Stimulated activated CD8-positive, alpha-beta memory T cell treated with anti-CD3 and anti-CD28 coated beads, Interleukin-2, amount 100 ng/mL, for 1 hour (primary cell): Measurements from ENCODE around the gene CDC42SE2.
"Not testable (repeated sequence)": the region's sequence is repeated elsewhere in the genome, so short reads cannot be mapped to it uniquely, and the experiment has no call there.

Source experiments
- DNase-seq, 2 donors: peaks; one replicate each; pipeline ENCODE4 v3.0.0-alpha.2; 2020; ENCODE audit warnings: low read depth in 2 of 2

The CDC42SE2 gene

DNA sequence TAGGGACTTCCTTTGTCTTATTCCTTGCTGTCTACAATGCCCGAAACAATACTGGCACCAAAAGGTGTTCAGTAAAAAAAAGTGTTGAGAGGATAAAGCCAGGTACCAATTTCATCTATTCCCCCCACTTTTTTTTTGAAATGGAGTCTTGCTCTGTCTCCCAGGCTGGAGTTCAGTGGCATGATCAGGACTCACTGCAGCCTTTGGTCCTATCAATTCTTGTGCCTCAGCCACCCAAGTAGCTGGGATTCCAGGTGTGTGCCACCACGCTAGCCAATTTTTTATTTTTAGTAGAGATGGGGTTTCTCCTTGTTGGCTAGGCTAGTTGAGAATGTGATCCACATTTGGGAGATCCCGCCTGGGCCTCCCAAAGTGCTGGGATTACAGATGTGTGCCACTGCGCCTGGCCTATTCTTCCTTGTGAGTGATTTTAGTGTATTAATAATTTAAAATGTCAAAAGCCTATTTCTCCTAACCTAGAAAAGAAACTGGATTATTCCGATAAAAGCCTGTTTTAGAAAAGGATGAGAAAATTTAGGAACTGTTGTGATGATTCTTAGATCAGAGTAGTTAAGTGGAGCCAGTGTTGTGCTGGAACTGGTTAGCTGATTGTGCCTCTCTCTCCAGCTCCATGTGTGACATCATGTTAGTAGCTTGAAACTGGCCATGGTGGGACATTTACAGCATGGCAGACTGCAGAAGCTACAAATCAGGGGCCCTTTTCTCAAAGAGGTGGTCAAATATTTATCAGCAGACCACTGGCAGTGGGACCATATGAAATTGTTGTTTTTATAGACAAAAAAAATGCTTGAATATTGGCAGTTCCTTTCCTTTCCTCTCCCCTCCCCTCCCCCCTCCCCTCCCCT is 14.3 kb downstream of the CDC42SE2 start:
- DNase-seq, result no peak

DNA sequence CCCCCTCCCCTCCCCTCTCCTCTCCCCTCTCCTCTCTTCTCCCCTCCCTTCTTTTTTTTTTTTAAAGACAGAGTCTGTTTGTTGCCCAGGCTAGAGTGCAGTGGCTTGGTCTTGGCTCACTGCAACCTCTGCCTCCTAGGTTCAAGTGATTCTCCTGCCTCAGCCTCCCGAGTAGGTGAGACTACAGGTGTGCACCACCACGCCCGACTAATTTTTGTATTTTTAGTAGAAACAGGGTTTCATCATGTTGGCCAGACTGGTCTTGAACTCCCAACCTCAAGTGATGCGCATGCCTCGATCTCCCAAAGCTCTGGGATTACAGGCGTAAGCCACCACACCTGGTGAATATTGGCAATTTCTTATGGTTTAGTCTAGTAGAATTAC is 14.9 kb downstream of the CDC42SE2 start:
- not testable (repeated sequence) for DNase-seq

DNA sequence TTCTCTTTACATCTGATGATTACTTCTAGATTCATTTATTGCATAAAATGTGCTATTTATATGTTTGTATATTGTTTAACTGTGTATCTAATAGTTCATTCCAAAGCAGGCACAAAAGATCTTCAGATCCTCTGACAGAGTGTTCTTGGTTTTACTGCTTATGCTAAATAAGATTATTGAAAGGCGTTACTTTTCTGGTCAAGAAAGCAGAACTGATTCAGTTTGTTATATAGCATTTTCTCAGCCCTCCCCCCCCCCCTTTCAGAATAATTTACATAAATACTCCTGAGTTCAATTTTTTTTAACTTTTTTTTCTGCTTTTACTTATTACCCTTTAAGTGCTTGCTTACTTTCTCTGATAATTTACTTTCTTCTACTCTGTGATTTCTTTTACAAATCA is 15.4 kb downstream of the CDC42SE2 start:
- DNase-seq, result no peak

DNA sequence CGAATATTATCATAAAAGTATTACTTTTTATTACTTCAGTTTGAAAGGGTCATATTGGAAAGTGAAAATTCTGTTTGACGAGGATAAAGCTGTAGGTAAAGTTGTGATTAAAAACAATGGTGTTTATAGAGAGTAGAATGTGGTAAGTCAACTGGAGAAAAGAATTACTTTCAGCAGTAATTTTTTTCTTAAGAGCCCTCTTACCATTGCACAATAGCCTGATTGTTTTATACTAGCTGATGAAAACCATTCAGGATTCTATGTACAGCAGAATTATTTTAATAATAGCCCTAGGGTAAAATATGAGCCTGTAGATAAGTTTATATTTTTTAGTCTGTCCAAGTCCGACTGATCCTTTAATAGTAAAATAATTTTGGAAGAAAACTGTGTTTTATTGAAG is 16.6 kb downstream of the CDC42SE2 start:
- DNase-seq, result no peak

DNA sequence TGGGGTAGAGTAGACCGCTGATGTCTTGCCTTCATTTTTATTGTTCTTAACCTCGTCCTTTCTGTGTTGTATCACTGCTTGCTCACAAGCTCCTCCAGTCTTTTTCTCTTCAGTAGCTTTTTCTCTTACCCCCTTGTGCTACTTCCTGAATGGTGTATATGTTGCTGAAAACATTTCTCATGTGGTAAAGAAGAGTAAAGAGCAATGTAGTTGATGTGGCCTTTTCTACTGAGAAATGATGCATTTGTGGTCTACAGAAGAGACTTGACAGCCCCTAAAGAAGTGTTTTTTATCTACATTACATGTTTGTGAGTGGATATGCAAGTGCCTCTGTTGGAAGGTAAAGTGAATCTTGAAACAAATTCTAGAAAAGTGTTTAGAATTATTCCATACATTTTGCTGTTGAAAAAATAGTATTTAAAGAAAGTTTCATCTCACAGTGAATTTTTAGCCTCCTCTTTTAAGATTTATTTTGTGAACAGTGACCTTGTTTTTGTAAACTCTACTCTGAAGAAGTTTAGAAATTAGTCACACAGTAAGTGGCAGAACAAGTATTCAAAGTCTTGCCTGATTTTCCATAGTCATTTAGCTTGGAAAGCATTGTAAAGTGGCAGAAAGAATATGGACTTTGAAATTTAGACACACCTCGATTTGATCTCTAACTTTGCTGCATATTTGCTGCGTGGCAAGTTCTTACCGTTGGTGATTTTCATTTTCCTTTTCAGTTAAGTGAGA is 17.4 kb downstream of the CDC42SE2 start:
- DNase-seq, result no peak

DNA sequence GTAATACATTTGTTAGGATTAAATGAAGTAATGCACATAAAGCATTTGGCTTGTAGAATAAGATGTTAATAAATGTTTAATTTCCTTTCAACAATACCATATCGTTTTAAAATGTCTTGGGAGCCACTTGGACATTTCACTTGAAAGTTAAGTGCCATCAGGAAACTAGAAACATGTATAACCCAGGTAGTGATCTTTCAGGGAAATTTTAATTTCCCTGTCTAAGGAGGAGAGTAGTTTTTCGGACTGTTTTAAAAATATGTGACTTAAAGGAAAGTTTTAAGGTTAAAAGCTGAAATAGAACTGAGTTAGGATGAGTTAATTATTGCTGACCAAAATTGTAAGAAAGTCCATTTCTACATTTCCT is 18.0 kb downstream of the CDC42SE2 start:
- DNase-seq, result no peak

DNA sequence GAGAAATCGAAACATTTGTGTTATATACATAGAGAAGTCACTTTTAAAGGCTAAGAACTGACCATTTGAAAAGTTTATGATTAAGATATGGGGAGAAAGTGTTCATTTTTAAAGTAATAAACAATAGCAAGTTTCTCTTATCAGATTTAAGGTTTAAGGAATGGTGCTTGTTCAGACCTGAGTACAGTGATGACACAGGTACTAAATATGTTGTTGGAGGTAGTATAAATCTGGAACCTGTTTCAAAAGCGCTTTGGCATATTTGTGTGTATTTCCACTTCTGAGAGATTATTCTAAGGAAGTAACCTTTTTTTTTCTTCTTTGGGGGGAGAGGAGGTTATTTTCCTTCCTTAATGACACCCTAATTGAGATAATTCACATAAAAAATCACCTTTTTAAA is 18.4 kb downstream of the CDC42SE2 start:
- DNase-seq, result no peak

DNA sequence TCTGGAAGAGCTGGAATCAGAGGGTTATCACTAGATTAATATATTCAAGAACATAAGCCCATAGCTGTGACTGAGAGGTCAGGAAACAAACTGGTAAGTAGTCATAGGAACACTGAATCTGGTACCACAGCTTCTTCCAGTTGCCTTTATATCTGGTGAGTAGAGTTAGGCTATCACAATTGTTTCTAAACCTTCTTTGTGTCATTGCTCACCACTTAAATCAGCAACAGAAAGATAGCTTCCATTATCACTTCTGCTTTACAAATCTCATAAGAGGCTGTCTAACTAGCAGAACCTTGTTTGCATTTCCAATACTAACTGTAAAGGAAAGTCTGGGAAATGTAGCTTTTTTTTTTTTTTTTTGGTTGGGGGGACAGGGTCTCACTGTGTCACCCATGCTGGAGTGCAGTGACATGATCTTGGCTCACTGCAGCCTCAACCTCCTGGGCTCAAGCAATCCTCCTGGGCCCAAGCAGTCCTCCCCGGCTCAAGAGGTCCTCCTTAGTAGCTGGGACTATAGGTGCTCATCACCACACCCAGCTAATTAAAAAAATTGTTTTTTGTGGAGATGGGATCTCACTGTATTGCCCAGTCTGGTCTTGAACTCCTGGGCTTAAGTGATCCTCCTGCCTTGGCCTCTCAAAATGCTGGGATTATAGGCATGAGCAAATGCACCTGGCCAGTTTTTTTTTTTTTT is 22.0 kb downstream of the CDC42SE2 start:
- no peak for DNase-seq

DNA sequence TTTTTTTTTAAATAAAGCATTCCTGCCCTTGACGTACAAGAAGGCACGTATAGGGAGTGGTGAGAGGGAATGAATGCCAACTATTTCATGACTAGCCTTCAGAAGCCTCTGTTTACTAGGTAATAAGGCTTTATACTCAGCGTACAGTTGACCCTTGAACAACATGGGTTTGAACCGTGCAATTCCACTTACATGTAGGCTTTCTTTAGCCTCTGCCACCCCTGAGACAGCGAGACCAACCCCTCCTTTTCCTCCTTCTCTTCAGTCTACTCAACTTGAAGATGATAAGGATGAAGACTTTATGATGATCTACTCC is 22.5 kb downstream of the CDC42SE2 start:
- no peak for DNase-seq

DNA sequence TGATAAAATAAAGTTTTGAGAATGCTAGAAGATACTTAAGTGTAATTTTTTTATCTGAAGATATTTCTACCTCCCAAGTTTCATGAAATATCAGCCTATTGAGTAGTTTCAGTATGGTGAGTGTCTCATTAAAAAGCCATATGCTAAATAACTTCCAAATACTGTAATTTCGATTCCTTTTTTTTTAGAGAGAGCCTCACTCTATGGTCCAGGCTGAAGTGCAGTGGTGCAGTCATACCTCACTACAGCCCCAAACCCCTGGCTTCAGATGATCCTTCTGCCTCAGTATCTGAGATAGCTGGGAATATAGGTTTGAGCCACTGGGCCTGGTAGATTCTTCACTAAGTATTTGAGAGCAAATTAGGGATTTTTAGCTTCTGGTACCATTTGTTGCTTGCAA is 24.5 kb downstream of the CDC42SE2 start:
- no peak for DNase-seq

DNA sequence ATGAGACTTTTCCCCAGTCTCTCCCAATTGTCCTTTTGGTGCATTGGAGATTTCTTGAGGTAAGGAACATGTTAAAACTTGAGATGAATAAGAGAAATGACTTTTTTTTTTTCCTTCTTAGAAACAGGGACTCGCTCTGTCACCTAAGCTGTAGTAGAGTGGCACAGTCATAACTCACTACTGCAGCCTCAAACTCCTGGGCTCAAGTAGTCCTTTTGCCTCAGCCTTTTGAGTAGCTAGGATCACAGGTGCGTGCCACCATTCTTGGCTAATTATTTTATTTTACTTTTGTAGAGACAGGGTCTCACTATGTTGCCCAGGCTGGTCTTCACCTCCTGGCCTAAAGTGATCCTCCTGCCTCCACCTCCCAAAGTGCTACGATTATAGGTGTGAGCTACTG is 25.9 kb downstream of the CDC42SE2 start:
- no peak for DNase-seq

DNA sequence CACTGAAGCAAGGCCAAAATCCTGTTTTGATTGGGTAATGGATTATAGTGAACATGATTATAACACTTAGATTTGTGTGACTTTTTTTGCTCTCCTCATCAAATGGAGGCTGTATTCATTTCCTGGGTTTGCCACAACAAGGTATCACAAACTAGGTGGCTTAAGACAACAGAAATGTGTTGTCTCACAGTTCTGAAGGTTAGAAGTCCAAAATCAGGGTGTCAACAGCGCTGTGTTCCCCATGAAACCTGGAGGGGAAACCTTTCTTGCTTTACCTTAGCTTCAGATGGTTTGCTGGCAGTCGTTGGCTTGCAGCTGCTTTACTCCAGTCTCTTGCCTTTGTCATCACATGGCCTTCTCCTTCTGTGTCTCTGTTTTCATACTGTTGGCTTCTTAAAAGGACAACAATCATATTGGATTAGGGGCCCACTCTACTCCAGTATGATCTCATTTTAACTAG is 32.4 kb downstream of the CDC42SE2 start:
- no peak for DNase-seq

DNA sequence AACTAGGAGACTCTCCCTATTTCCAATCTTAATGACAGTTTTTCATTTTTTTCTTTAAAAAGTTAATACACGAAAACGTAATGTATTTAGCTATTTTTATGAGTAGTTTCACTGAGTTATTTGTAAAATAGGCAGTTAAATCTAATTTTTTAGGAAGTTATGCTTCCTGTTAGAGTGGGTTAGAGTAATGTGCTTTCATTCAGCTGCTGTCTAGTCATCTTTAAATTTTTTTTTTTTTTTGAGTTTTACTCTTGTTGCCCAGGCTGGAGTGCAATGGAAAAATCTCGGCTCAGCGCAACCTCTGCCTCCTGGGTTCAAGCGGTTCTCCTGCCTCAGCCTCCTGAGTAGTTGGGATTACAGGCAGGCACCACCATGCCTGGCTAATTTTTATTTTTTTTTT is 34.0 kb downstream of the CDC42SE2 start:
- no peak for DNase-seq

DNA sequence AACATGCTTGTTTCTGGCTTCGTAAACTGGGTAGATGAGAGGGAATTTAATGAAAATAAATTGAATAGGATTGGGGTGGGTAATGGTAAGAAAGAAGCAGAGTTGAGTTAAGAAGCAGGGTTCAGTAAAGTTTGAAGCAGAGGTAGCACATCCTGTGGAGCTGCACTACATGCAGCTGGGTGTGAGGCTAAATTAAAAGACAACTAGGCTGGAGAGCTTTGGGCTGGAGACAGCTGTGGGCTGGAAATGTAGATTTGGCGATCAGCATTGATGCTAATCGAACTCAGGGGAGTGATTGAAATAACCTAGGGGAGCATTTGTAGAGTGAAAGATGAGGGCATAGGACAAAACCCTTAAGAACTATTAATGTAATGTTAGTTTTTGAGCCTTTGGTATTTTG is 35.6 kb downstream of the CDC42SE2 start:
- DNase-seq, result no peak

DNA sequence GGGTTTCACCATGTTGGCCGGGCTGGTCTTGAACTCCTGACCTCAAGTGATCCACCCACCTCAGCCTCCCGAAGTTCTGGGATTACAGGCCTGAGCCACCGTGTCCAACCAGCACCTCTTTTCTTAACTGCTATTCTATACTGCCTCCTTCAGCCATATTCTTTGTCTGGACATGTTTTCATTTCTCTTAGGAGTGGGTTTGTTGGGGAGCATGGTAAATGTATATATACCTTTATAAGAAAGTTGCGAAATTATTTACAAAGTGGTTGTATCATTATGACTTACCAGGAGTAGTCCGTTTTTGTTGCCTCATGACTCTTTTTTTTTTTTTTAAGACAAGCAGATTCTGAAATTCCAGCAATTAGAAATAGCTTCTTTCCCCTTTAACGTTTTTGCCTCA is 38.7 kb downstream of the CDC42SE2 start:
- DNase-seq, result no peak

DNA sequence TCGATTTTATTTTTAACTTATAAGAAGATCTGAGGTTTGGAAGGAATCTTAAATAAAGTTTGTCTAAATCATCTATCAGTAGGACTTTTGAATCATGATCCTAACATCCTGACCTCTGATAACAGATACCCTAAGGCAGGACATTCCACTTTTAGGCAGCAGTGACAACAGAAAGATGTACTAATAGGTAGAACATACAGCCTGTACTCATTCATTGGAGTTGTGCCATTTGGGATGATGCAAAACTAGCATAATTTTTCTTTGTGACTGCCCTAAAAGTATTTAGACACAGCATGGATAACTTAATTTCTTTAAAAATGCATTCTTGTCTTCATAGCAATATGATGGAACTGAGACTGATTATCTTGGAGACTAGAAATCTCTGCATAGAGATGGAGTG is 39.7 kb downstream of the CDC42SE2 start:
- DNase-seq, result no peak

DNA sequence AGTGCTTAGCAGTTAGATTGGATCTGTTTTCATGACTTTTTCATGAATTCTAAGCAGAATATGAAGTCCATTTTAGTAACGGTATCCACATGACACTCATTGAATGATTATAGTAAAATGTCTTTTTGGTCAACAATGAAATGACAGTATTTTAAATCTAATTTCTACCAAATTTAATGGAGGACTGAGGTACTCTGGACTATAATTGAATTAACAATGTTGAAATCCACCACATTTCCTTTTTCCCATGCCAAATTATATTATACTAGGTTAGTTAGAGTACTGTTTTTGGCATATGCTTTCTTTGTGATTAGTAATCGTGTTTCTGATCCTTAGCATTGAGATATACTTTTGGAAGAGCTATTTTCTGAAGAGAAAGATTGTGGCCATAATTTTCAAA is 40.6 kb downstream of the CDC42SE2 start:
- DNase-seq, result no peak

DNA sequence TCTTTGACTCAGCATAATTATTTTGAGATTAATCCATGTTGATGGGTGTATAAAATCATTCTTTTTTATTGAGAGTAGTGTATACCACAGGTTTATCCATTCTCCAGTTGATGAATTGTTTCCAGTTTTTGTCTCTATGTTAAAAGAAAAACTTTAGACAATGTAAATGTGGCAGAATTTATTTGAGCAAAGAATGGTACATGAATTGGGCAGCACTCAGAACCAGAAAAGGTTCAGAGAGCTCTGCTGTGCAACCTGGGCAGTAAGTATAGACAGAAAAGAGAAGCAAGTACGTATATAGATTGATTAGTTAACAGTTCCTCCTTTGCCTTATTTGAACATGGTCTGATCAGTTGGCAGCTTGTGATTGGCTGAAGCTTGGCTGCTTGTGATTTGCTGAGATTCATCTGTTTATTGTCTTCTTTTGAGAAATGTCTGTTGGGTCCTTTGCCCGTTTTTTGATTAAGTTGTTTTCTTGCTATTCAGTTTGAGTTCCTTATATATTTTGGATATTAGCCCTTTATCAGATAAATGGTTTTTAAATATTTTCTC is 41.4 kb downstream of the CDC42SE2 start:
- DNase-seq, result no peak

DNA sequence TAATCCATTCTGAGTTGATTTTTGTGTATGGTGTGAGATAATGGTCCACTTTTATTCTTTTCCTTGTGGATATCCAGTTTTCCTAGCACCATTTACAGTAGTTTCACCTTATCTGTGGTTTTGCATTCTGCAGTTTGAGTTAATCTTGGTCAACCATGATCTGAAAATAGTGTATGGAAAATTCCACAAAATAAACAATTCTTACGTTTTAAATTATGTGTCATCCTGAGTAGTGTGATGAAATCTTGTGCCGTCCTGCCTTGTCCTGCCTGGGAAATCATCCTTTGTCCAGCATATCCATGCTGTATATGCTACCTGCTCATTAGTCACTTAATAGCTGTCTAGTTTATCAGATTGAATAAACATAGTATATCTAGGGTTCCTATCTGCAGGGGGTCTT is 42.1 kb downstream of the CDC42SE2 start:
- no peak for DNase-seq

DNA sequence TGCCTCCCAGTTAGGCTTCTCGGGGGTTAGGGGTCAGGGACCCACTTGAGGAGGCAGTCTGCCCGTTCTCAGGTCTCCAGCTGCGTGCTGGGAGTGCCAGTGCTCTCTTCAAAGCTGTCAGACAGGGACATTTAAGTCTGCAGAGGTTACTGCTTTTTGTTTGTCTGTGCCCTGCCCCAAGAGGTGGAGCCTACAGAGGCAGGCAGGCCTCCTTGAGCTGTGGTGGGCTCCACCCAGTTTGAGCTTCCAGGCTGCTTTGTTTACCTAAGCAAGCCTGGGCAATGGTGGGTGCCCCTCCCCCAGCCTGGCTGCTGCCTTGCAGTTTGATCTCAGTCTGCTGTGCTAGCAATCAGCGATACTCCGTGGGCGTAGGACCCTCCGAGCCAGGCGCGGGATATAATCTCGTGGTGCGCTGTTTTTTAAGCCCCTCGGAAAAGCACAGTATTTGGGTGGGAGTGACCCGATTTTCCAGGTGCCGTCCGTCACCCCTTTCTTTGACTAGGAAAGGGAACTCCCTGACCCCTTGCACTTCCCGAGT is 48.5 kb downstream of the CDC42SE2 start:
- not testable (repeated sequence) for DNase-seq

DNA sequence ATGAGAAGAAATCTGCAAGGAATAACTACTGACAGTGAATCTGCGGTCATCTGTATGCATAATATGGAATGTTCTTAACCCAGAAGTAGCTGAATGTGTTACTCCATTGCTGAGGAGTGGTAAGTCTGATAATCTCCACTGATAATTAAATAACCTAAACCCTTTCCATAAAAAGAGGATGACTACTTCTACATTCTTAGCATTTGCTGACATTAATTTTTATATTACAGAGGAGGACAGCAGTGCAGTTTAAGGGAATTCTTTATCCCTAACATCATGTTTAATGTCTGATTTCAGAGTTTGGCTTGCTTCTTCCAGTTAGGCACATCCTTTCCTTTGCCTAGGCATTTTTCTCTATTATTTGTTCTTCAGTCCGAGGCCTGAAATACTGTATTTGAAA is 52.2 kb downstream of the CDC42SE2 start:
- DNase-seq, result no peak

DNA sequence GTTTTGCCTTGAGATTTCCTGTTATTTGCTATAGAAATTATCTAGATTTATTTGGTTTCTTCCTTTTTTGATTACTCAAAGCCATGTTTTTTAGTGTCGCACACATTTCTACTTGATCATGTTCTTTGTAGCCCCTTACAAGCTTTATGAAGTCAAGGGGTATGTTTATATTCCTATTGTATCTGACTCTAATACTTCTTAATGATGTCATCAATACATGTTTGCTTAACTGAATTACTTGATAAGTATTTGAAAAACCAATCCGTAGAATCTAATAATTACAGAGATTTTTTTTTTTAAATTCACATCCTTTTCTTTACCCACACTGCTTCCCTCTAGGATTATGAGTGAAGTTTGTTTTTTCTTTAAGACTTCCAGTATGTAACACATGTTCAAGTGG is 53.0 kb downstream of the CDC42SE2 start:
- no peak for DNase-seq
